Measurements from ENCODE around the gene EHBP1L1. TPM values are rescaled to one million over a fixed set of nuclear protein-coding genes. Genes with fewer than 3 reads are reported as not detected.

EHBP1L1 gene
- total RNA-seq, 2 donors from 2014 or later, result 286 to 395 TPM

GRCh38 chr11:65547446-65548125 lies 28.3 kb upstream of the EHBP1L1 start:
- no peak for DNase-seq (ENCODE audit: low spot score)
- Histone ChIP-seq H3K27ac (no peak overlapping the region), H3K4me3 (no peak overlapping the region), H3K27me3 (replicated peaks; ENCODE audit: insufficient read depth) (no peaks in the 10 kb centered on the region), H3K4me1 (ENCODE audit: control insufficient read depth in 1 of 2, low read depth in 2 of 2) (no peaks in the 10 kb centered on the region), H3K36me3 (peaks cover 56% of the 10 kb centered on the region), H3K9me3 (no peaks in the 10 kb centered on the region)
- no peak for ATAC-seq (ENCODE audit: insufficient number of reproducible peaks, low FRiP score, low read depth)
- TF ChIP-seq CTCF (IDR thresholded peaks at IDR 0.05), result no peak

GRCh38 chr11:65548395-65548794 lies 27.5 kb upstream of the EHBP1L1 start:
- Histone ChIP-seq H3K27ac (peak overlapping the region in 1 of 2 donors; percentile 34), H3K36me3 (peaks cover 53% of the 10 kb centered on the region), H3K4me3 (no peak overlapping the region), H3K9me3 (no peaks in the 10 kb centered on the region), H3K4me1 (ENCODE audit: control insufficient read depth in 1 of 2, low read depth in 2 of 2) (no peaks in the 10 kb centered on the region), H3K27me3 (replicated peaks; ENCODE audit: insufficient read depth) (no peaks in the 10 kb centered on the region)
- ATAC-seq (ENCODE audit: insufficient number of reproducible peaks, low FRiP score, low read depth), result no peak
- DNase-seq (ENCODE audit: low spot score), result no peak
- no peak for TF ChIP-seq CTCF (IDR thresholded peaks at IDR 0.05)

GRCh38 chr11:65549096-65549495 lies 26.8 kb upstream of the EHBP1L1 start:
- Histone ChIP-seq H3K4me3 (no peak overlapping the region), H3K27me3 (replicated peaks; ENCODE audit: insufficient read depth) (no peaks in the 10 kb centered on the region), H3K4me1 (ENCODE audit: control insufficient read depth in 1 of 2, low read depth in 2 of 2) (peaks cover 1 to 3% of the 10 kb centered on the region in 2 donors), H3K36me3 (peaks cover 53% of the 10 kb centered on the region), H3K27ac (peak overlapping the region in 1 of 2 donors; percentile 34), H3K9me3 (no peaks in the 10 kb centered on the region)
- TF ChIP-seq CTCF (IDR thresholded peaks at IDR 0.05), result no peak
- no peak for DNase-seq (ENCODE audit: low spot score)
- no peak for ATAC-seq (ENCODE audit: insufficient number of reproducible peaks, low FRiP score, low read depth)

- peaks cover 20 to 30% of the 10 kb centered on the region in 2 donors for H3K4me1 ChIP-seq (ENCODE audit: control insufficient read depth in 1 of 2, low read depth in 2 of 2)
- peak; percentile 37 for TF ChIP-seq CTCF (IDR thresholded peaks at IDR 0.05)
- ATAC-seq (ENCODE audit: insufficient number of reproducible peaks, low FRiP score, low read depth), result no peak
- no peak for DNase-seq (ENCODE audit: low spot score)
- H3K4me3 ChIP-seq, result no peak overlapping the region
- no peaks in the 10 kb centered on the region for H3K9me3 ChIP-seq
- no peaks in the 10 kb centered on the region for H3K27me3 ChIP-seq (replicated peaks; ENCODE audit: insufficient read depth)
- no peak overlapping the region for H3K27ac ChIP-seq
- peaks cover 37% of the 10 kb centered on the region for H3K36me3 ChIP-seq
Observed at GRCh38 chr11:65551572-65552387, 24.1 kb upstream of the EHBP1L1 start.

- peak; percentile 6 for TF ChIP-seq CTCF (IDR thresholded peaks at IDR 0.05)
- DNase-seq (ENCODE audit: low spot score) (no peak), ATAC-seq (ENCODE audit: insufficient number of reproducible peaks, low FRiP score, low read depth) (no peak)
- Histone ChIP-seq H3K36me3 (peaks cover 31% of the 10 kb centered on the region), H3K27me3 (replicated peaks; ENCODE audit: insufficient read depth) (no peaks in the 10 kb centered on the region), H3K9me3 (no peaks in the 10 kb centered on the region), H3K4me1 (ENCODE audit: control insufficient read depth in 1 of 2, low read depth in 2 of 2) (peaks cover 20 to 33% of the 10 kb centered on the region in 2 donors), H3K4me3 (no peak overlapping the region), H3K27ac (no peak overlapping the region)
Observed at GRCh38 chr11:65552388-65552951, 23.4 kb upstream of the EHBP1L1 start.
